DOHH2 (cell line): Measurements from ENCODE around the gene RASSF3.

ENCODE experiments used
- CTCF ChIP-seq: fragments of 200-600 bp; sonication (generic); IDR thresholded peaks from one replicate; pipeline ENCODE4 v1.5.1; 2014; ENCODE audit warnings: antibody characterized with exemption, mild to moderate bottlenecking, low read depth, low read length; ENCODE audit not compliant: poor library complexity, severe bottlenecking
- EZH2phosphoT487 ChIP-seq: fragments of 200-600 bp; sonication (generic); IDR thresholded peaks from 2 replicates; pipeline ENCODE4 v1.6.1; 2017; ENCODE audit warnings: borderline replicate concordance, mild to moderate bottlenecking, antibody characterized with exemption, low read length, moderate library complexity, mixed read lengths

GRCh38 chr12:64665514-64665913 is 55.2 kb downstream of the RASSF3 start:
- no peak for TF ChIP-seq CTCF
- no peak for TF ChIP-seq EZH2phosphoT487
